Endothelial cell of umbilical vein (primary cell): ENCODE measurements around the gene C7orf33. TPM values are rescaled to one million over a fixed set of nuclear protein-coding genes. Genes with fewer than 3 reads are reported as not detected.

ENCODE experiments used
- BruUV-seq: library from RNA; stranded (reverse); fragments of 400-500 nt; replicated peaks from 2 replicates; lab custom pipeline; 2021; lab: Mats Ljungman, UMichigan
- CTCF ChIA-PET: fragments of 300-600, 350-600 bp; sonication (Branson Sonifier 250); formaldehyde crosslinking; loops from one replicate; lab custom pipeline; 2021; ENCODE audit warnings: antibody characterized with exemption, inconsistent platforms; lab: Charles Lee
- POLR2A ChIA-PET: fragments of 300-600, 350-600 bp; sonication (Branson Sonifier 250); formaldehyde crosslinking; loops from one replicate; lab custom pipeline; 2021; ENCODE audit warnings: antibody characterized with exemption, inconsistent platforms; lab: Charles Lee
- DNase-seq: peaks from one replicate; pipeline ENCODE4 v3.0.0-alpha.2; 2011; ENCODE audit warnings: low read depth, low spot score
- FAIRE-seq: peaks from 2 replicates; lab custom pipeline; 2011; peaks lifted over from hg19 to GRCh38; lab: Jason Lieb, UNC
- H2AFZ ChIP-seq: 2 replicates; pipeline ENCODE4 v1.6.0; 2012; ENCODE audit warnings: low read depth, low read length, control low read depth, inconsistent platforms
- H3K27ac ChIP-seq: 2 replicates; pipeline ENCODE4 v1.5.1; 2011; ENCODE audit warnings: low read depth, mild to moderate bottlenecking, control low read depth, low read length, moderate library complexity; ENCODE audit not compliant: insufficient read depth
- H3K27me3 ChIP-seq, 2 experiments: 2 replicates each; pipeline versions ENCODE4 v1.6.0 to v1.6.1; 2011; ENCODE audit warnings: low read length in 2 of 2, mixed read lengths in 1 of 2; ENCODE audit not compliant: control insufficient read depth in 2 of 2, insufficient read depth in 2 of 2
- H3K36me3 ChIP-seq, 2 experiments: 2 replicates in 1 of 2; 3 replicates in 1 of 2; pipeline ENCODE4 v1.5.1; 2011; ENCODE audit warnings: low read length in 2 of 2, mild to moderate bottlenecking in 1 of 2, moderate library complexity in 1 of 2; ENCODE audit not compliant: control insufficient read depth in 2 of 2, insufficient read depth in 2 of 2; ENCODE audit errors: extremely low read depth in 1 of 2
- H3K4me1 ChIP-seq: 3 replicates; pipeline ENCODE4 v1.5.1; 2011; ENCODE audit warnings: mild to moderate bottlenecking, low read length; ENCODE audit not compliant: control insufficient read depth, insufficient read depth; ENCODE audit errors: extremely low read depth
- H3K4me2 ChIP-seq: 2 replicates; pipeline ENCODE4 v1.6.1; 2011; ENCODE audit warnings: low read length, control low read depth, mixed read lengths; ENCODE audit not compliant: insufficient read depth
- H3K4me3 ChIP-seq, 3 experiments: fragments of 200-600 bp in 1 of 3; sonication (generic), shearing (Covaris generic) in 1 of 3; replicated peaks in 1 of 3; 2 replicates each; pipeline ENCODE4 v1.5.1; 2011 to 2016; ENCODE audit warnings: control low read depth in 3 of 3, low read length in 3 of 3, mild to moderate bottlenecking in 2 of 3, inconsistent platforms in 1 of 3, low read depth in 1 of 3, moderate library complexity in 1 of 3; ENCODE audit not compliant: insufficient read depth in 1 of 3
- H3K79me2 ChIP-seq: 2 replicates; pipeline ENCODE4 v1.6.0; 2012; ENCODE audit warnings: low read length, inconsistent platforms; ENCODE audit not compliant: control insufficient read depth, insufficient read depth
- H3K9ac ChIP-seq: replicated peaks from 2 replicates; pipeline ENCODE3; 2011; ENCODE audit warnings: low read length, control low read depth; ENCODE audit not compliant: insufficient read depth; ENCODE audit errors: extremely low read depth
- H3K9me1 ChIP-seq: replicated peaks from 3 replicates; pipeline ENCODE4 v1.6.0; 2011; ENCODE audit warnings: mild to moderate bottlenecking, low read length; ENCODE audit not compliant: control insufficient read depth, insufficient read depth; ENCODE audit errors: extremely low read depth
- H3K9me3 ChIP-seq: replicated peaks from 2 replicates; pipeline ENCODE4 v1.5.1; 2012; ENCODE audit warnings: low read length, inconsistent platforms; ENCODE audit not compliant: control insufficient read depth, insufficient read depth
- H4K20me1 ChIP-seq: replicated peaks from 2 replicates; pipeline ENCODE3; 2011; ENCODE audit warnings: mild to moderate bottlenecking, low read length; ENCODE audit not compliant: control insufficient read depth, insufficient read depth; ENCODE audit errors: extremely low read depth
- CTCF ChIP-seq, 2 donors: IDR thresholded peaks; 1 replicate in 1 of 2; 2 replicates in 1 of 2; pipeline ENCODE4 v1.5.1; 2011; ENCODE audit warnings: low read length in 2 of 2, mild to moderate bottlenecking in 2 of 2, moderate library complexity in 2 of 2, control low read depth in 1 of 2, inconsistent platforms in 1 of 2, low read depth in 1 of 2; ENCODE audit not compliant: insufficient read depth in 1 of 2; ENCODE audit errors: extremely low read depth in 1 of 2
- EZH2 ChIP-seq: IDR thresholded peaks from 2 replicates; pipeline ENCODE4 v1.6.1; 2012; ENCODE audit warnings: borderline replicate concordance, low read depth, mild to moderate bottlenecking, moderate library complexity, low read length, inconsistent platforms; ENCODE audit not compliant: severe bottlenecking
- FOS ChIP-seq: IDR thresholded peaks from 2 replicates; pipeline ENCODE4 v1.6.1; 2011; ENCODE audit warnings: mild to moderate bottlenecking, low read length, moderate library complexity, borderline replicate concordance; ENCODE audit not compliant: insufficient read depth
- GATA2 ChIP-seq: IDR thresholded peaks from 2 replicates; pipeline ENCODE4 v1.7.0; 2011; ENCODE audit warnings: low read depth, mild to moderate bottlenecking, moderate library complexity, mixed read lengths, low read length; ENCODE audit not compliant: insufficient read length, insufficient read depth
- JUN ChIP-seq: IDR thresholded peaks from 2 replicates; pipeline ENCODE4 v1.6.1; 2011; ENCODE audit warnings: borderline replicate concordance, low read depth; ENCODE audit not compliant: insufficient read length, insufficient read depth
- MAX ChIP-seq: IDR thresholded peaks from 2 replicates; pipeline ENCODE4 v1.6.1; 2011; ENCODE audit not compliant: insufficient read depth, insufficient read length
- MYC ChIP-seq: IDR thresholded peaks from one replicate; pipeline ENCODE4 v1.6.1; 2011; ENCODE audit warnings: mild to moderate bottlenecking, low read depth, low read length
- POLR2A ChIP-seq: IDR thresholded peaks from 2 replicates; pipeline ENCODE4 v1.6.1; 2012; ENCODE audit warnings: low read depth, mild to moderate bottlenecking, control low read depth, low read length
- POLR2AphosphoS5 ChIP-seq: IDR thresholded peaks from 2 replicates; pipeline ENCODE4 v1.6.1; 2012; ENCODE audit warnings: low read depth, mild to moderate bottlenecking, control low read depth, low read length, moderate library complexity; ENCODE audit not compliant: insufficient read depth
- dilution Hi-C: fragments of 300-500 bp; cut with MboI; formaldehyde crosslinking; loops from one replicate; pipeline ENCODE4 v1.15.0; 2019; ENCODE audit warnings: low sequenced_read_pairs; ENCODE audit not compliant: extremely low pct_ligation_motif_present
- intact Hi-C: fragments of 100-400 bp; cut with micrococcal nuclease; formaldehyde crosslinking; loops from one replicate; pipeline ENCODE4 v1.10.0; 2022
- polyA plus RNA-seq, 4 experiments: library from polyadenylated mRNA; depleted of rRNA in 3 of 4; stranded (reverse) in 3 of 4; unstranded in 1 of 4; fragments of >200 nt; gene quantifications; 2 replicates each; pipeline versions ENCODE4 v1.2.1 to v1.2.3, GENCODE V29; 2011 to 2012; ENCODE audit warnings: missing spikeins in 1 of 4
- total RNA-seq: library from RNA; stranded (reverse); gene quantifications from 2 replicates; pipeline ENCODE4 v1.2.3, GENCODE V29; 2021

C7orf33 gene
- total and polyA plus RNA-seq, 2 donors (not counting 3 experiments of a cell fraction or from before 2014, with no cell fraction given): not detected

- CTCF ChIA-PET: no interaction called here
- dilution Hi-C loops: no loop called here
- DNase-seq: no peak
Measured at GRCh38 chr7:148561099-148561498, 29.5 kb upstream of the C7orf33 start.

More at GRCh38 chr7:148561099-148561498, 29.5 kb upstream of the C7orf33 start:
- Histone ChIP-seq H2AFZ (no peak overlapping the region), H3K4me1 (peaks cover 3% of the 10 kb centered on the region), H3K79me2 (no peaks in the 10 kb centered on the region), H3K4me3 (no peak overlapping the region), H3K9ac (no peak overlapping the region), H3K9me1 (no peaks in the 10 kb centered on the region), H3K36me3 (no peaks in the 10 kb centered on the region), H3K27me3 (peaks cover 0 to 1% of the 10 kb centered on the region in 2 experiments), H4K20me1 (no peaks in the 10 kb centered on the region), H3K27ac (no peak overlapping the region), H3K9me3 (no peaks in the 10 kb centered on the region), H3K4me2 (no peak overlapping the region)
- no TSS peak for BruUV-seq
- no peak for FAIRE-seq
- intact Hi-C loops: no loop called here
- POLR2A ChIA-PET: no interaction called here
- TF ChIP-seq MAX (no peak), GATA2 (no peak), CTCF (IDR thresholded peaks at IDR 0.05; ENCODE audit: extremely low read depth in 1 of 2, insufficient read depth in 1 of 2, low read depth in 1 of 2, low read length in 2 of 2) (no peak), POLR2A (no peak), POLR2AphosphoS5 (no peak), MYC (no peak), FOS (no peak), JUN (no peak), EZH2 (no peak)
